ENCODE results near the gene SFT2D1. TPM values are rescaled to one million over a fixed set of nuclear protein-coding genes. Genes with fewer than 3 reads are reported as not detected.

SFT2D1 gene
- total RNA-seq, 2 experiments from 2014 or later: 39.0 to 42.6 TPM

DNA sequence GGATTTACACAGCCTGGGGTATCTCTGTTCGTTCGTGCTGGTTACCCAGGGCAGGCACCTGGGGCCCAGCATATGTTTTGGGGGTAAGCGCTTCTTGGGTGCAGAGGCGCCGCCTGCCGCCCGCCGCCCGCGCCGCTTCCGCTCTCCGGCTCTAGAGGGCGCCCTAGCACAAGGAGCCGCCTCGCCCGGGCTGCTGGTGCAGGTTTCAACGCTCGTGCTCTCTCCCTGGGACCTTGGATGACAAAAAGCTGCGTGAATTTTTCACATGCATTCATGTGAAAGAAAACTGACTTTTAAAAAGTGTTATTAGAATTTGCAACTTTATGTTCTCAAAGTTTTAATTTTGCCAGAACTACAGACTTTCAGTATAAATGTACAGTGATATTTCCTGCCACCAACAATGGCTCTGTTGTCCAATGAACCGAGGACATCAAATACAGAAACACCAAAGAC is 66.6 kb downstream of the SFT2D1 start:
- no peak overlapping the region for H3K4me3 Mint-ChIP-seq
- H3K36me3 Mint-ChIP-seq (ENCODE audit: low read depth): no peaks in the 10 kb centered on the region
- peak; percentile 78 for DNase-seq
- intact Hi-C loops (cut with micrococcal nuclease): loop anchor here (2.0 kb wide), 1 partner anchor 125 kb away; no protein-coding TSS in a partner anchor
- TF ChIP-seq, protein P1, sequence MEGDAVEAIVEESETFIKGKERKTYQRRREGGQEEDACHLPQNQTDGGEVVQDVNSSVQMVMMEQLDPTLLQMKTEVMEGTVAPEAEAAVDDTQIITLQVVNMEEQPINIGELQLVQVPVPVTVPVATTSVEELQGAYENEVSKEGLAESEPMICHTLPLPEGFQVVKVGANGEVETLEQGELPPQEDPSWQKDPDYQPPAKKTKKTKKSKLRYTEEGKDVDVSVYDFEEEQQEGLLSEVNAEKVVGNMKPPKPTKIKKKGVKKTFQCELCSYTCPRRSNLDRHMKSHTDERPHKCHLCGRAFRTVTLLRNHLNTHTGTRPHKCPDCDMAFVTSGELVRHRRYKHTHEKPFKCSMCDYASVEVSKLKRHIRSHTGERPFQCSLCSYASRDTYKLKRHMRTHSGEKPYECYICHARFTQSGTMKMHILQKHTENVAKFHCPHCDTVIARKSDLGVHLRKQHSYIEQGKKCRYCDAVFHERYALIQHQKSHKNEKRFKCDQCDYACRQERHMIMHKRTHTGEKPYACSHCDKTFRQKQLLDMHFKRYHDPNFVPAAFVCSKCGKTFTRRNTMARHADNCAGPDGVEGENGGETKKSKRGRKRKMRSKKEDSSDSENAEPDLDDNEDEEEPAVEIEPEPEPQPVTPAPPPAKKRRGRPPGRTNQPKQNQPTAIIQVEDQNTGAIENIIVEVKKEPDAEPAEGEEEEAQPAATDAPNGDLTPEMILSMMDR (IDR thresholded peaks at IDR 0.05): peak; percentile 99
- H3K4me1 Mint-ChIP-seq (ENCODE audit: low read depth): peaks cover 6% of the 10 kb centered on the region
- ATAC-seq: peak; percentile 97
- CTCF ChIA-PET: interaction anchor here (0.6 to 5.1 kb wide), 23 partner anchors 8 to 130 kb away, joined by 3 to 57 read pairs (median 4); no protein-coding TSS in a partner anchor
- POLR2A ChIA-PET: no interaction called here
- H3K27me3 Mint-ChIP-seq: peaks cover 1% of the 10 kb centered on the region
- no peaks in the 10 kb centered on the region for H3K9me3 Mint-ChIP-seq
- H3K27ac Mint-ChIP-seq: no peak overlapping the region

DNA sequence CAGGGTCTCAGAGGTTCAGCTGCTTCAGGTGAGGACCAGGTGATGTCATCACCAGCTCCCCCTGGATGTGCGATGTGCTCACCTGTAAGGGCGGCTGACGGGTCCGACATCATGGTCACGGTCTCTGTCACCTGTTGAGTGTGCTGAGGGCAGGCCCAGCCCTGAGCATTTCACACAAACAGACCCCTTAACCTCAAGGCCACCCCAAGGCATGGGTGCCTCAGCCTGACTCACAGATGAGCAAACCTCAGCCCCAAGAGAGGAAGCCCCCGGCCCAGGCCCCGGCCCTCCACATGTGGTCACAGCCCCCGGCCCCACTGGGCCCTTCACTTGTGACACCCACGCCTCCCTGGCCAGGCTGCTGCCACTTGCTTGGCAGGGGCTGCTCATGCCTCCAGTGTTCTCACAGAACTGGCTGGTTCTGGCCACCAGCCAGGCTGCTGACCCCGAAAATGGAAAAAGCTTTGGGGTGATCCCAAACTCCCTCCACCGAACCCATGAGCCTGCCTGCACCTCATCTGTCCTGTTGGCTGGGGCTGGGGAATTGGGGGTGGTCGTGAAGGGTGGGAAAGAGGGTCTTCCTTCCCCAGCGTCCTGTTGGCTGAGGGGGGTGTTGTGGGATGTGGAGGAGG is 67.5 kb downstream of the SFT2D1 start:
- TF ChIP-seq, protein P1 (IDR thresholded peaks at IDR 0.05): no peak
- no peak overlapping the region for H3K27ac Mint-ChIP-seq
- H3K27me3 Mint-ChIP-seq: peaks cover 1% of the 10 kb centered on the region
- POLR2A ChIA-PET: no interaction called here
- CTCF ChIA-PET: interaction anchor here (1.0 to 5.1 kb wide), 6 partner anchors 9 to 137 kb away, joined by 3 to 57 read pairs (median 5); no protein-coding TSS in a partner anchor
- peaks cover 6% of the 10 kb centered on the region for H3K4me1 Mint-ChIP-seq (ENCODE audit: low read depth)
- intact Hi-C loops (cut with micrococcal nuclease): loop anchor here (2.0 kb wide), 1 partner anchor 126 kb away; no protein-coding TSS in a partner anchor
- no peak for ATAC-seq
- no peak overlapping the region for H3K4me3 Mint-ChIP-seq
- no peaks in the 10 kb centered on the region for H3K36me3 Mint-ChIP-seq (ENCODE audit: low read depth)
- no peak for DNase-seq
- H3K9me3 Mint-ChIP-seq: no peaks in the 10 kb centered on the region

DNA sequence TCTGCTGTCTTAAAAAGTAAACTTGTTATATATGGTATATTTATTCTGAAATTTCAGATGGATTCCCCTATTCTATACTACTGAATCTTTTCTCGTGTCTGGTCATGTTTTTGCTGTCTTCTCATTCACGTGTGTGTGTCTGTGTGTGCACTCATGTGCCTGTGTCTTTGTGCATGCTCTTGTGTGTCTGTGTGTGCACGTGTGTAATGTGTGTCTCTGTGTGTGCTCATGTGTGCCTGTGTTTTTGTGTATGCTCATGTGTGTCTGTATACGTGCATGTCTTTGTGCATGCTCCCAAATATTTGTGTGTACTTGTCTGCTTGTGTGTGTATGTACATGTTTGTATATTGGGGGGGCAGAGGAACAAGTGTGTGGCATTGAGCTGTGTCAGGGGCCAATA is 68.2 kb downstream of the SFT2D1 start:
- intact Hi-C loops (cut with micrococcal nuclease): loop anchor here (2.0 kb wide), 1 partner anchor 127 kb away; no protein-coding TSS in a partner anchor
- H3K36me3 Mint-ChIP-seq (ENCODE audit: low read depth): no peaks in the 10 kb centered on the region

DNA sequence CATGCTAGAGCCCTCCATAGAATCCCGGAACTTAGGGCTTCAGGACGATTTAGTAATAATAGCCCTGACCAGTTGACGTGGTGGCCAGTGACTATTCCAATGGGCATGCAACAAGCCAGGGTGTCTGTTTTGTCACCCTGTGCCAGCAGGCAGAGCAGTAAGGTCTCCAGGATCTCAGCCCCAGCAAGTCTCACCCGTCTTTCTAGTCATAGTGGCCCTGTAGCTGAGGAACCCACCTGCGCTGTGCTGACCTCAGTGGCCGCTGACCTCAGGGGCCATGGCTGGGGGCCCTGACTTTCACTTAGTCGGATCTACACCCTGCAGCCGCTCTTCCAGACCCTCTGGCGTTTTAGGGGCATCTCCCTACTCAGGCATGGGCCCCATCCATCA is 71.0 kb downstream of the SFT2D1 start:
- Mint-ChIP-seq H3K4me3 (no peak overlapping the region), H3K36me3 (ENCODE audit: low read depth) (no peaks in the 10 kb centered on the region), H3K4me1 (ENCODE audit: low read depth) (peaks cover 6% of the 10 kb centered on the region), H3K27me3 (peaks cover 1% of the 10 kb centered on the region), H3K27ac (no peak overlapping the region), H3K9me3 (no peaks in the 10 kb centered on the region)
- DNase-seq (no peak), ATAC-seq (no peak)
- TF ChIP-seq, protein P1 (IDR thresholded peaks at IDR 0.05): no peak
- intact Hi-C loops (cut with micrococcal nuclease): no loop called here
- CTCF ChIA-PET: interaction anchor here (1.3 kb wide), 1 partner anchor 110 kb away, joined by 5 read pairs; no protein-coding TSS in a partner anchor
- POLR2A ChIA-PET: interaction anchor here (0.9 kb wide), 1 partner anchor 128 kb away, joined by 3 read pairs; no protein-coding TSS in a partner anchor

More for the DNA sequence above, 68.2 kb downstream of the SFT2D1 start:
- no peak overlapping the region for H3K4me3 Mint-ChIP-seq
- no peak for ATAC-seq
- no peak for DNase-seq
- TF ChIP-seq, protein P1 (IDR thresholded peaks at IDR 0.05): no peak
- no peaks in the 10 kb centered on the region for H3K9me3 Mint-ChIP-seq
- ChIA-PET POLR2A (no interaction called here), CTCF (interaction anchor here (1.0 to 5.1 kb wide), 5 partner anchors 10 to 138 kb away, joined by 3 to 57 read pairs (median 4); no protein-coding TSS in a partner anchor)
- peaks cover 6% of the 10 kb centered on the region for H3K4me1 Mint-ChIP-seq (ENCODE audit: low read depth)
- H3K27ac Mint-ChIP-seq: no peak overlapping the region
- H3K27me3 Mint-ChIP-seq: peaks cover 1% of the 10 kb centered on the region
